Left ventricle myocardium inferior (tissue), 1 donor: ENCODE data around the gene SEPHS2. TPM values are rescaled to one million over a fixed set of nuclear protein-coding genes. Genes with fewer than 3 reads are reported as not detected.

Experiments used
- DNase-seq: peaks from one replicate; pipeline ENCODE4 v3.0.0-alpha.2; 2020
- H3K27ac ChIP-seq: fragments of 200-600 bp; replicated peaks from 2 replicates; pipeline ENCODE4 v1.8.0; 2021
- H3K27me3 ChIP-seq: fragments of 200-600 bp; 2 replicates; pipeline ENCODE4 v1.8.0; 2021; ENCODE audit warnings: low read depth
- H3K36me3 ChIP-seq: fragments of 200-600 bp; 2 replicates; pipeline ENCODE4 v1.8.0; 2021
- H3K4me1 ChIP-seq: fragments of 200-600 bp; 2 replicates; pipeline ENCODE4 v1.8.0; 2021
- H3K4me3 ChIP-seq: fragments of 200-600 bp; 2 replicates; pipeline ENCODE4 v1.8.0; 2021; ENCODE audit warnings: mild to moderate bottlenecking, moderate library complexity
- H3K9me3 ChIP-seq: fragments of 200-600 bp; replicated peaks from 2 replicates; pipeline ENCODE4 v1.8.0; 2021
- CTCF ChIP-seq: fragments of 200-600 bp; IDR thresholded peaks from 2 replicates; pipeline ENCODE4 v1.8.0; 2021; ENCODE audit warnings: antibody characterized with exemption, mild to moderate bottlenecking, borderline replicate concordance
- intact Hi-C: fragments of 100-400 bp; cut with micrococcal nuclease; formaldehyde crosslinking; loops from one replicate; pipeline ENCODE4 v1.11.0; 2022
- total RNA-seq: library from RNA; stranded (reverse); fragmentation: NEBNext Ultra II Directional; extraction: Animal tissue kit (Norgen Biotek cat#: 25700); gene quantifications from one replicate; pipeline ENCODE4 v1.2.1, GENCODE V29; 2021
- donor health status: DM: no; HTN: yes; CAD: no; lungs with severe emphysema.

SEPHS2 gene
- total RNA-seq, 1 donor from 2014 or later = 29.8 TPM

- no peak overlapping the region for H3K4me3 ChIP-seq
- H3K9me3 ChIP-seq = no peaks in the 10 kb centered on the region
- peaks cover 7% of the 10 kb centered on the region for H3K36me3 ChIP-seq
- H3K27me3 ChIP-seq = peaks cover 3% of the 10 kb centered on the region
- DNase-seq = no peak
- H3K27ac ChIP-seq = no peak overlapping the region
- TF ChIP-seq CTCF = no peak
- H3K4me1 ChIP-seq = peaks cover 20% of the 10 kb centered on the region
- intact Hi-C loops = loop anchor here (10.0 kb wide), 1 partner anchor 76 kb away; the partner anchor contains the start of gene ZNF768
Observed at GRCh38 chr16:30449116-30449435, 3.4 kb upstream of the SEPHS2 start.

- H3K36me3 ChIP-seq = peaks cover 22% of the 10 kb centered on the region
Observed at GRCh38 chr16:30447512-30448226, 2.0 kb upstream of the SEPHS2 start.

GRCh38 chr16:30446203-30446595, 525 bp upstream of the SEPHS2 start:
- intact Hi-C loops = loop anchor here (10.0 kb wide), 1 partner anchor 79 kb away; the partner anchor contains the start of gene ZNF768
- peak overlapping the region; percentile 92 for H3K4me3 ChIP-seq
- peaks cover 3% of the 10 kb centered on the region for H3K27me3 ChIP-seq
- TF ChIP-seq CTCF = no peak
- peaks cover 32% of the 10 kb centered on the region for H3K4me1 ChIP-seq
- peaks cover 23% of the 10 kb centered on the region for H3K36me3 ChIP-seq
- H3K9me3 ChIP-seq = no peaks in the 10 kb centered on the region
- peak overlapping the region; percentile 98 for H3K27ac ChIP-seq
- no peak for DNase-seq

More at GRCh38 chr16:30447512-30448226, 2.0 kb upstream of the SEPHS2 start:
- intact Hi-C loops = loop anchor here (10.0 kb wide), 1 partner anchor 77 kb away; the partner anchor contains the start of gene ZNF768
- no peak for TF ChIP-seq CTCF
- H3K9me3 ChIP-seq = no peaks in the 10 kb centered on the region
- no peak overlapping the region for H3K4me3 ChIP-seq
- no peak overlapping the region for H3K27ac ChIP-seq
- H3K27me3 ChIP-seq = peaks cover 3% of the 10 kb centered on the region
- peaks cover 32% of the 10 kb centered on the region for H3K4me1 ChIP-seq
- no peak for DNase-seq

- H3K9me3 ChIP-seq = no peaks in the 10 kb centered on the region
- peak overlapping the region; percentile 92 for H3K4me3 ChIP-seq
- H3K36me3 ChIP-seq = peaks cover 23% of the 10 kb centered on the region
- H3K4me1 ChIP-seq = peaks cover 32% of the 10 kb centered on the region
- no peak for TF ChIP-seq CTCF
- intact Hi-C loops = loop anchor here (10.0 kb wide), 1 partner anchor 80 kb away; the partner anchor contains the start of gene ZNF768
- peak overlapping the region; percentile 98 for H3K27ac ChIP-seq
- no peak for DNase-seq
- no peaks in the 10 kb centered on the region for H3K27me3 ChIP-seq
Observed at GRCh38 chr16:30445149-30445407, 596 bp downstream of the SEPHS2 start.

GRCh38 chr16:30444231-30445148, 1.2 kb downstream of the SEPHS2 start:
- Histone ChIP-seq H3K36me3 (peaks cover 23% of the 10 kb centered on the region), H3K4me1 (peaks cover 32% of the 10 kb centered on the region), H3K4me3 (peak overlapping the region; percentile 92), H3K27me3 (no peaks in the 10 kb centered on the region), H3K9me3 (no peaks in the 10 kb centered on the region), H3K27ac (peak overlapping the region; percentile 98)
- intact Hi-C loops = loop anchor here (10.0 kb wide), 1 partner anchor 80 kb away; the partner anchor contains the start of gene ZNF768
- no peak for DNase-seq
- no peak for TF ChIP-seq CTCF
